SKM-1 treated with dmso at 0.1 percent for 144 hours (cell line): ENCODE data around the gene DIP2C.
"Not testable (repeated sequence)": the region's sequence is repeated elsewhere in the genome, so short reads cannot be mapped to it uniquely, and the experiment has no call there.

ENCODE experiments used
- DNase-seq: peaks from one replicate; lab custom pipeline; 2025; ENCODE audit not compliant: unreplicated experiment; lab: John Stamatoyannopoulos, UW

The DIP2C gene

DNA sequence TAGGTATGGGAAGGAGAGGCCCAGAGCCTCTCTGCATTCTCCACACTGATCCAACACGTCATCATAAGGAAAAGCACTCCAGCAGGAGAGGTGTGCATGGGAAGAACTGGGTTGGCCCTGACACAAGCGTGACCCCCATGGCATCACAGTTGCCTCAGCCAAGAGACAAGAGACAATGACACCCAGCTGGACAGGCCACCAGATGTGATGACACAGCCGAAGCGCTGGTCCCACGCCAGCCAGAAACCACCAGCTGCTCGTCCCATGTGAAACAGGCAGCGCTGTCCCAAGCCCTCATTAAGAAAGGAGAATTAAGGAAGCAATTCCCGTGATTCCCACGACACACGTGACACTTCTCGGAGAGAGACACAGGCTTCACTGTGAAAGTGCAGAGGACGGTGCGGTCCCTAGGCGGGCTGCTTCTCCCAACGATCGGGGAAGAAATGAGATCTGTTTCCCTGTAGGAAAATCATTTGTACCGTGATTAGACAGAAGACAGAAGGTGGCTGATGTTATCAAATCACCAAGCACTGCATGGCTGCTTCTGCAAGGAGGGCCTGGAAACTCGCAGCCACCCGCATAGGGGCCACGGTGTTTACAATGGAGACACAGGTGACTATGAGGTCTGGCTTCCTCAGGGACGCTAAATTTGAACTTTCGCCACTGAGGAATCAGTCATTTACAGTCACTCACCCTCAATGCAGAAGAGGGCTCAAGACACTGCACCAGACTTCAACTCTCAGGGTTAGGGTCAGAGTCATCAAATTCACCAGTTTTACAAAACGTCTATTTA lies 74.5 kb downstream of the DIP2C start:
- DNase-seq, result no peak

DNA sequence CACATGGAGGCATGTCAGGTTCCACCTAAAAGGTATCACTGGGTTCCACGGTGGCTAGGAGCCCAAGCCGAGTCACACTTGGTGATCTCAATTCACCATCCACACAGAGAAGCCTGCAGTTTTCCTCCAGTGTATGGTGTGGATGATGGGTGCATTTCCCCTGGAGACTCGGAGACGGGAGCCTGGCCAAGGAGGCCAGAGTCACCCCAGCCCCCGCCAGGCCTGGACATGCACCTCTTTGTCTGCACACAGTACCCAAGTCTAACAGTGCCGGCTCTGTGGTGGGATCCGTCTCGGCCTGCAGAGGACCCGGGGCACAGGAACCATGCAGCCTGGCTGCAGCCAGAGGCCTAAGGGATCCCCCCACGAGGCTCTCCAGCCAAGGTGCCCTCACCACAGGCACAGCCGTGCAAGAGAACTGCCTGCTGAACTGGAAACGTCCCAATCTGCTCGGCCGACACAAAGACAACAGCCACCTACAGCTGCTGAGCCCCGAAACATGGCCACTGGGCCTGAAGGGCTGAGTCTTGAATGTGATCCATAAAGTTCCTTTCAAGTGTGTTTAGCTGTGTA lies 75.2 kb downstream of the DIP2C start:
- DNase-seq, result no peak

DNA sequence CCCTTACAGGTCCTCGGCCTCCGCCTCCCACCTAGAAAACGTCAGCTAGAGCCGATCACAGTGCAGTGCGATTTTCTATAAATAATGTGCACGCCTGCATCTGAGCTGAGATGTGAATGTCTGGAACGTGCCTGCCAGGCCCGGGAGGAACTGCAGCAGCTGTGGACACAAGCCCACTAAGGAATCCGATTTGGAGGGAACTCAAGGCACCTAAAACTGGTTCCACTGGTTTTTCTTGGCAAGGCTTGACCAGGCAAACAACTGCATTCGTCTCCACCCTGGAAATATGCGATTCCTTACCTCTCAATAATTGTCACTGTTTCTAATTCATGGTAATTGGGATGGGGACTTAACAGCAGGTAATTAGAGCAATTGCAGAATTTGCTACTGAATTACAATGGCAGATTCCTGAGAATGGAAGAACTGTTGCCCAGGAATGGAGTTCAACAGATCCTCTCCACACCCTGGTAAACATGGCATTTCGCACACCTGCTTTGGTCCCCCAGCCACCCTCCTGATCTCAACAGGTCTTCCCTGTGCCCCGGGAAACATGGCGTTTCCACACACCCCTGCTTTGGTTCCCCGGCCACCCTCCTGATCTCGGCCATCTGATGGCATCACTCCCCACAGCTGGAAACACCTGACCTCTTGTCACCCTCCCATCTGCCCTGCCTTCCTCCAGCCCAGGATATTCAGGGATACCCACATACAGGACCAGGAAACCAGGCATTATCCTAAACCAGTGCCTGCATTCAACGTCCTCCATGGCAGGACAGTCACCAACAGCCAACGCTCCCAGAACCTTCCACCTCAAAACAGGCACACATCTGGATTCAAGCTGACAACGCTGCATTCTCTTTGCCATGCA lies 76.0 kb downstream of the DIP2C start:
- no peak for DNase-seq

DNA sequence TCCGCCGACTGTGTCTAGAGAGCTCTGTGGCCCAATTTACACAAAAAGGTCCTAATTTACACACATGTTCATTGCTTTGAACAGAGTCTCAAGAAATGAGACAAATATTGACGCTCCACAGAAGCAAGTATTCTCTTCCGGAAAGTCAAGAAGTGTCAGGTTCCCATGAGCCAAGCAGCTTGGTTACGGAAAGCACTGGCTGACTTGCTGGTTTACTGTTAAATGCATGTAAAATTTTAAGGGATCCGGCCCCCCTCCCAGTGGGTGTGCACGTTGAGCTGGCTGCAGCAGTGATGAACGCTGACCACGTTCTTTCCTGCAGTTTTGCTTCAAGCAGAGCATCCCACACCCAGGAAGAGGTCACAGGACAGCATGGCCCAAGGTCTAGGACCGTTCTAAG lies 76.8 kb downstream of the DIP2C start:
- DNase-seq, result no peak

DNA sequence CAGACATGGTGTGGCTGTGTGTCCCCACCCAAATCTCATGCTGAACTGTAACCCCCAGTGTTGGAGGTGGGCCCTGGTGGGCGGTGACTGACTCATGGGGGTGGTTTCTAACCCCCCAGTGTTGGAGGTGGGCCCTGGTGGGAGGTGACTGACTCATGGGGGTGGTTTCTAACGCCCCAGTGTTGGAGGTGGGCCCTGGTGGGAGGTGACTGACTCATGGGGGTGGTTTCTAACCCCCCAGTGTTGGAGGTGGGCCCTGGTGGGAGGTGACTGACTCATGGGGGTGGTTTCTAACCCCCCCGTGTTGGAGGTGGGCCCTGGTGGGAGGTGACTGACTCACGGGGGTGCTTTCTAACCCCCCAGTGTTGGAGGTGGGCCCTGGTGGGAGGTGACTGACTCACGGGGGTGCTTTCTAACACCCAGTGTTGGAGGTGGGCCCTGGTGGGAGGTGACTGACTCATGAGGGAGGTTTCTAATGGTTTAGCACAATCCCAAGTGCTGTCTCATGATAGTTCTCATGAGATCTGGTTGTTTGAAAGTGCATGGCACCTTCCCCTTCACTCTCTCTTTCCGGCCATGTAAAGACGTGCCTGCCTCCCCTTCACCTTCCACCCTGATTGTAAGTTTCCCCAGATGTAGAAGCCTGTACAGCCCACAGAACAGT lies 78.7 kb downstream of the DIP2C start:
- not testable (repeated sequence) for DNase-seq

DNA sequence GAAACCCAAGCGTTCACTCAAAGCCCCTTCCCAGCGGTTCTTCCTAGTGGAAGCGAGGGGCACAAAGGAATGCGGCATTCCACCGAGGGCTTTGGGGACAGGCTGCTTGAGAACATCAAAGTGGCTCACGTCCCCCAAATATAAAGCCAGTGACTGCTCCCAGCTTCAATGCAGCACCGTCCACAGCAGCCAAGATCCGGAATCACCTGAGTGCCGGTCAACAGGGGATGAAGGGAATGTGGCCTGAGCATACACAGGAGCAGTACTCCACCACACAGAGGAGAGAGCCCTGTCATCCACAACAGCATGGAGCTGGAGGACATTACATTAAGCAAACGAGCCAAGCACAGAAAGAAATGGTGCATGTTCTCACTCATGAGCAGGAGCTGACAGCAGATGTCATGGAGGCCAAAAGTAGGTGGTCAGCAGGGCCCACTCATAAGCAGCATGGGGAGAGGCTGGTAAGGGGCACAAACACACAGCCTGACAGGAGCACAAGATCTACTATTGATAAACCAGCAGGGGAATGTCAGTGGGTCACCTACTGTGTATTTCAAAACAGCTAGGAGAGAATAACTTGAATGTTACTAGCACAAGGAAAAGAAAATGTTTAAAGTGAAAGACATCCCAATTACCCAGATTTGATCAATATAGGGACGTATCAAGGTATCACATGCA lies 79.5 kb downstream of the DIP2C start:
- no peak for DNase-seq

DNA sequence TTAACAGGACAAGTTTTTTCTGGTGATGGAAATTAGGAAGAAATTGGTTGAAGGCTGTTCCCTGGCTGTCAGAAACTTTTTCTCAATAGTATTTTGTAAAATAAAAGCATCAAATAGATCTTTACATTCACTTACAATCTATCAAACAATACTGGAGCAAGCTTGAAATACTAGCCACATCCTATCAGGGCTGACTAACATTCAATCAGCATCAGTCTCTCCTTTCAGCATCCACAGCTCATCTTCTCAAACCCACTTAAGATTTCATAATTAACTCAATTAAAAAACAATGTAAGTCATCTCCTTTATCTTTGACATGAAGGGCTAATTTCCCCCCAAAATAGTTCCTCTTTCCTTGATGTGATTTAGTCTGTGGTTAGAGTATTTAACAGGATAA lies 80.2 kb downstream of the DIP2C start:
- DNase-seq, result no peak

DNA sequence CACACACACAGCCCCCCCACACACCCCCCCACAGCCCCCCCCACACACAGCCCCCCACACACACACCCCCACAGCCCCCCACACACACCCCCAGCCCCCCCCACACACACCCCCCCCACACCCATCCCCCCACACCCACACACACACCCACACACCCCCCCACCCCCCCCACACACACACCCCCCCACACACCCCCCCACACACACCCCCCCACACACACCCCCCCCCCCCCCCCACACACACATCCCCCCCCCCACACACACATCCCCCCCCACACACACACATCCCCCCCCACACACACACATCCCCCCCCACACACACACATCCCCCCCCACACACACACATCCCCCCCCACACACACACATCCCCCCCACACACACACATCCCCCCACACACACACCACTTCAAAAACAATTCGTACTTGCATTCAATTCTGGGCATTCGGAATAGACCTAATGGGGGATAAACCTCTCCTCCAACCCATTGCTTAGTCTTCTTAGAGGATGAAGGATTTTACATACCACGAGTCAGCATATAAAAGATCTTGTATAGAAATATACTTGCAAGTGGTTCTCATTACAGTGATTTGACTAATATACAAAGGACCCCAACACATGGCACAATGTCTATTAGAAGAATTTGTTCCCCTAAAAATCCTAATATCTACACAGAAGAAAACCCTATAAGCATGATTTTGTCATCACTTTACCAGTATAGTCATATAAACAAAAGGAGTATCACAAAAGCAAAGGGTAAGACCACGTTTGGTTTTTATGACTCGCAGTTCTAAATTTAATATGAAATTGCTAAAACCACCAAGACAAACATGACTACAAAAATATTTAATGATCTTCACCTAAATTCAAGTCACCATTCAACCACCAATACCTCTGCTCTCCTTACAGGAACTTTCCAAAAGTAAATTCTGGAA lies 80.9 kb downstream of the DIP2C start:
- no peak for DNase-seq

DNA sequence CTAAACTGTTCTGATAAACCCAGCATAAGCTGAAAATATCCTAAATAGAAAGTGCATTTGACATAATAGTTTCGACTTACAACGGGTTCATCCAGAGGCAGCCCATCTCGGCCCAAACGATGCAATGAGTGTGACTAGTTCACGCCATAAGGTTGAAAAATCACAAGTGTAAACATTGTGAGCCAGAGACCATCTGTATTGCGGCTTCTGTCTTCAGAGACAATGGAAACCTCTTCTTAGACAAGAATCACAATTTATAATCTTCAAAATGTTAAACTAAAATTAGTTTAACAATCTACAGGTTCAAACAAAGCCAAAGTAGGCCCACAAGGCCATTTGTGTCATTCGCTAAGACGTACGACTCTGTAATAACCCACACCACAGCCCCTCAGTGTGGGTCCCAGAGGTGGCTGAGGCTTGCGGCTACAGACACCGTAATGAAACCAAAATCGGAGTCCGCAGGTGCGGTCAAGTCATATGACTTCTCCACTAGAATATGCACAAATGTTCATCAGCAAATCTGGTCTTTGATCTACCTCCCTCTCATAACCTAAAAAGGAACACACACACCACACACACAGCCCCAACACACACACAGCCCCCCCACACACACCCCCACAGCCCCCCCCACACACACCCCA lies 81.8 kb downstream of the DIP2C start:
- DNase-seq, result no peak

DNA sequence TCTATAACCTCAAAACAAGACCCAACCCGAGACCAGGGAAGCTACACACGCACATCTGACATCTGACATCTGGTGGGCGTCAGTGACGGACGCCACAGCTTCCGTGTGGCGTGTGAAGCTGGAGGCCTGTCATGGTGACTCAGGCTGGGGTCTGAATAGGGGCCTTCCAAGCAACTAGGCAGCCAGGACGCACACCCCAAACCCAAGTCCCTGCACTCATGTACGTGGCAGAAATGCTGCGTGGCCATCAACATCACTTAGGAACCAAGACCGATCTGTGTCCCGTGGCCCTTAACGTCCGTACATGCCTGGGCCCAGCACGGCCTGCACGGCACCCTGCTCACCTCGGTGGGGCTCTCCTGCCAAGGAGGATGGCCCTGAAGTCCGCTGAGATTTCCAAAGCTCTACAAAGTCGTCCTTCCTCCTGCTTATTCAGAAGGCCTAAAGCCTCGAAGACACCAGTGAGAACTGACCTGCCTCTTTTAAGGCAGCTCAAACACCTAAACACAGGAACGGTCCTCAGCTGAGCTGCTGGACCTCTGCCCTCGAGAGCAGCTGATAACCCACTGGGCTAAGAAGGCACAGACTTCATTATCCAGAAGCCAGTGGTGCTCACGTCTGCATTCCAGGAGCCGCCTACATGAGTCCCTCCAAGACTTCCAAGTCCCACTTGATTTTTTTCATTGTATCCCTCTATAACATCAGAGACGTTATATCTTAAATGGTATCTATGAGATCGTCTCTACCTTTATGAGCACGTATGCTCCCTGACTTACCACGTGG lies 82.5 kb downstream of the DIP2C start:
- no peak for DNase-seq

DNA sequence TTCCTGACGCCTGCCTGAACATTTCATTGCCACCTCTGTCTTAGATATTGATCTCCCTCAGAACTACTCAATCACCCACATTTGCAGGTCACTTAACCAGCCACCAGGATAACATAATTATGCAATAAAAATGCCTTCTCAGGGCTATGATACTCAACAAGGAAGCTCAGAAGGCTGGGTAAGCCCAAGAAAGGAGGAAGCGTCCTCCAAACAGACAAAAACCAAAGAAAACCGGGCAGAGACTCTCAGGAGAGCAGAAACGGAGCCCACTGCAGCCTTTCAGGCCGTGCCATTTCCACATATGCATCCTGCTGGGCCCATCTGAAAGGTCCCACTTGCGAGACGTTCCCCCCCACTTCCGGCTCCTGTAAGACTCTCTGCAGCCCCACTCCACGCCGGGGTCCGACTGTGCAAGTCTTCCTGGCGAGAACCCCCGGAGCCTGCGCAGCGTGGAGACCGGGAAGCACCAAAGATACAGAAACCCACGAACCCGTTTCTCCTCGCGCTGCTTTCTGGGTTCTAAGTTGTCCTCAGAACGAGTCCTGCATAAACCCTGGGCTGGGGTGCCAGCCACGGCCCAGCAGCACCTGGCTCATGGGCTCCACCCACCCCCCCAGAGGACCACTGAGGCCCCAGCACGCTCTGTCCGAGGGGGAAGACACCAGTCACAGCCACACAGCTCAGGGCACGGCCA lies 83.7 kb downstream of the DIP2C start:
- no peak for DNase-seq

DNA sequence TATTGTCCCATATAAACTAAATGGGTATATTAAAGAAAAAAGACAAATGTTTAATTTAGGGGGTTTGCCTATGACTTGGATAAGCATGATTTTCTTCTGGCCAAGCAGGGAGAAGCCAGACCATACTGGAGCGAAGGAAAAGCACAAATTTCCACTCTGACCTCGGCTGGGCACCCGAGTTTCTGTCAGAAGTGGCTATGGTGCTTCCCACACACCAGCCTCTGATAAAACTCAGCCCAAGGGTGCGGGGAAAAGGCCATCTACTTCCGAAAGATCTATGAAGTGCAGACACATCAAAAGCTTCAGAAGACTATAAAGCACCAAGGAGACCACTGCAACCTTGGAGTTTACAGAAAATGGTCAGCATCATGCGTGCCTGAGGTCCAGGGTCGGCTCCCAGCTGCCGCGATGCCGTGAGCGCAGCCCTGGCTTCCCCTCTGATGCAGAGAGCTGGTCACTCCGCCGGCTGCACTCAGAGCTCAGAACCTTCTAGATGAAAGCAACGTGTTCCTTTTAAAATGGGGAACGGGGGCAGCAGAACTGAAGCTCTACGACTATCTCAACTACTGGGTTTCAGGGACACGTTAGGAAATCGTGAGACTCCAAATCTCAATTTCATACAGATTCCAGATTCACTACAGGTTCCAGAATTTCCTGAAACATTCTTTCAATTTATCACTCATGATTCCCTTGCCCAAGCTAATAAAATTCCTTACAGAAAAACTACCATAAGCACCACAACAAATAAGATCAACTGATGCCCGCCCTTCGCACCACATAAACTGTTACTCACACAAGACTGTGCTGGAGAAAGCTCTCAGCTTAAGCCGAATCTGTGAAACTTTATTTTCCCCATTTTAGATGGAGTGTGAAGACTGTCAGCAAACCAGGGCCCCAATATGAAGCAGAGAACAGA lies 84.5 kb downstream of the DIP2C start:
- DNase-seq, result no peak

DNA sequence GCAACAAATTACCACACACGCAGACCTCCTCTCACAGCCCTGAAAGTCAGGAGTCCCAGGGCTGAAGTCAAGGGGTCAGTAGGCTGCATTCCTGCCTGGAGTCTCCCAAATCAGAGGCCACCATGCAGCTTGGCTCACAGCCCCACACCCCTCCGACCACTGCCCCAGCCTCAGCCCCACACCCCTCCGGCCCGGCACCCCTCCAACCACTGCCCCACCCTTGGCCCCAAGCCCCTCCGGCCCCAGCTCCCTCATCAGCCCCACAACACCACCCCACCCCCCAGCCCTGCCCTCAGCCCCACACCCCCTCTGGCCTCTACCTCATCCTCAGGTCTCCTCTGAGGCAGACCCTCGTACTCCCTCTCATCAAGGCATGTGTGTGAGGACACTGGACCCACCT lies 85.7 kb downstream of the DIP2C start:
- DNase-seq, result no peak

DNA sequence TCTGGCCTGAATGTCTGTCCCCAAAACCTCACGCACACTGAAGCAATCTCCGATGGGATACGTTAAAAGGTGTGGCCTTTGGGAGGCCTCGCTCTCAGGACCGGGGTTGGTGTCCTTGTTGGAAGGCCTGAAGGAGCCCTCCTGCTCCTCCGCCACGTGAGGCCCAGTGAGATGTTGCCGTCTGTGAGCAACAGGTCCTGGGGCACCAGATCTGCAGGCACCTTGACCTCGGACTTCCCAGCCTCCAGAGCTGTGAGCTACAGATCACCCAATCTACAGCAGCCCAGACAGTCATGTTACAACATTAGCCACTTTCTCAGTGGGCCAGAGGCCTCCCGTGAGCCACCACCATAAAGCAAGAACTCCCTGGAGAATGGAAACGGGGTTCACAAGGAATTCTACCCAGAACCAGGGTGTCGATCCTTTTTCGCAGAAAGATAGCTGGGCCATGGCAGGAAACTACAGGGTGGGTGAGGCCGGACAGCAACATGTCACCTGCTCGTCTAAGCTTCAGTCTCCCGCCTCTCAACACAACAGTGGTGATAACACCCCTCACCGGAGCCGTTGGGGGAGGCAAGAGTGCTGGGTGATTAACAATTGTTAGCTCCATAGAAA lies 87.0 kb downstream of the DIP2C start:
- DNase-seq, result no peak

DNA sequence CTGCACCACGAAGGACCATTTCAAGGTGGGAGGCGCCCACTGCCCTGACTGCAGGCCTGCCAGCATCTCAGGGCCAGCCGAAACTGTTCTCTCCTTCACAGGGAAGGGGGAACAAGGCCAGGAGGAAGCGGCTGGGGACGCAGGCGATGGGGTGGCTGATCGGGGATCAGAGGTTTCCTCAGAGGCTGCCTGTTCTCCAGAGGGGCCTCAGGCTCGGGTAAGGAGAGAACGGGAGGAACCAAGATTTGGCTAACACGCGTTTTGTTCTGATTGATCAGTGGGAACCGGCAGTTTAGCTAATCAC lies 87.9 kb downstream of the DIP2C start:
- DNase-seq, result no peak

DNA sequence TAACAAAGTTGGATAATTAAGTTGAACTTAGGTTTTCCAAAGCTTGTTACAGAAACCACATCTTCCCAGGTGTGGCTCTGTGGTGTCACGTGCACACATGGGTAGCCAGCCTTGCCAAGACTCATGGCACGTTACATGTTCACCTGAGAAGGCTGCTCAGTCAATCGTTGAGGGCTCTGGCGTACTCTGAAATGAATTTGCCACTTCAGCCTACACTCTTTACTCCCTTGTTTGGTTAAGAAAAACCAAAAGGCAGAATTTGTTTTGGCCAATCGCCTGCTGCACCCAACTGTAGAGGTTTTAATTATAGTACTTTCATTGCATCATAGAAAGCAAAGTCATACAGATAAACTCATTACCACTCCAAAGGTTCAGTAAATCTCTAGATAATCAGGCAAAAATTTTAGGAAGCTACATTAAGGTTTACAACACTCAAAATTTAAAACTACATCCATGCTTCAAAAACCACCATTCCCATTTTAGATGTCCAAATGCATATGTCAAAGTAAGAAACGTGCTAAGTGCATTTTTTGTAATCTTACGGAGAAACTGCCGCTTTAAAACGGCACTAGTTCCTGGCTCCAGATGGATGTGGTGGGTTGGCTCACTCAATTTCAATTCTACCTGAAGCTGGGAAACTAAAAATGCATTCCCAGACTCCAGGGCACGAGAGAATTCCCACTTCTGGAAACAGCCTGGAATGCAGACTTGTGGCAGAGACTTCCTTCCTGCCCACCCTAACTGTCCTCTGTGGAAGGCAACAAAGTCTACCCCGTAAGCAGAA lies 88.4 kb downstream of the DIP2C start:
- no peak for DNase-seq
